RWPE2 (cell line): ENCODE data around the gene NRTN.

ENCODE experiments used
- ATAC-seq: fragments of 200-7000 bp; cut with Tn5 transposase; 3 replicates; pipeline ENCODE4 v1.9.1; 2021; ENCODE audit warnings: low read depth
- DNase-seq: peaks from one replicate; pipeline ENCODE4 v3.0.0-alpha.2; 2020; ENCODE audit warnings: low spot score
- H3K27ac ChIP-seq: fragments of 450-650 bp; 2 replicates; pipeline ENCODE4 v1.5.1; 2017; ENCODE audit warnings: mild to moderate bottlenecking; ENCODE audit not compliant: poor library complexity, severe bottlenecking
- H3K27me3 ChIP-seq: fragments of 250-450 bp; sonication (Bioruptor Pico); 2 replicates; pipeline ENCODE4 v1.5.1; 2021; ENCODE audit warnings: mild to moderate bottlenecking, moderate library complexity; ENCODE audit not compliant: insufficient read depth, poor library complexity, severe bottlenecking
- H3K36me3 ChIP-seq: fragments of 250-450 bp; sonication (Bioruptor Pico); 2 replicates; pipeline ENCODE4 v1.5.1; 2020; ENCODE audit warnings: low read depth, mild to moderate bottlenecking, moderate library complexity
- H3K4me1 ChIP-seq: fragments of 250-450 bp; sonication (Bioruptor Pico); 2 replicates; pipeline ENCODE4 v1.5.1; 2021; ENCODE audit warnings: mild to moderate bottlenecking, moderate library complexity; ENCODE audit not compliant: insufficient read depth, poor library complexity, severe bottlenecking
- H3K4me3 ChIP-seq: fragments of 250-450 bp; sonication (Bioruptor Pico); 2 replicates; pipeline ENCODE4 v1.5.1; 2021; ENCODE audit warnings: mild to moderate bottlenecking, moderate library complexity; ENCODE audit not compliant: severe bottlenecking
- H3K9me3 ChIP-seq: fragments of 250-450 bp; sonication (Bioruptor Pico); 2 replicates; pipeline ENCODE4 v1.5.1; 2021; ENCODE audit warnings: mild to moderate bottlenecking, moderate library complexity; ENCODE audit not compliant: severe bottlenecking
- TF ChIP-seq, protein P1 (sequence below): fragments of 450-650 bp; IDR thresholded peaks from one replicate; pipeline ENCODE4 v1.5.1; 2017; ENCODE audit warnings: mild to moderate bottlenecking, moderate library complexity; ENCODE audit not compliant: poor library complexity, severe bottlenecking

Gene NRTN

DNA sequence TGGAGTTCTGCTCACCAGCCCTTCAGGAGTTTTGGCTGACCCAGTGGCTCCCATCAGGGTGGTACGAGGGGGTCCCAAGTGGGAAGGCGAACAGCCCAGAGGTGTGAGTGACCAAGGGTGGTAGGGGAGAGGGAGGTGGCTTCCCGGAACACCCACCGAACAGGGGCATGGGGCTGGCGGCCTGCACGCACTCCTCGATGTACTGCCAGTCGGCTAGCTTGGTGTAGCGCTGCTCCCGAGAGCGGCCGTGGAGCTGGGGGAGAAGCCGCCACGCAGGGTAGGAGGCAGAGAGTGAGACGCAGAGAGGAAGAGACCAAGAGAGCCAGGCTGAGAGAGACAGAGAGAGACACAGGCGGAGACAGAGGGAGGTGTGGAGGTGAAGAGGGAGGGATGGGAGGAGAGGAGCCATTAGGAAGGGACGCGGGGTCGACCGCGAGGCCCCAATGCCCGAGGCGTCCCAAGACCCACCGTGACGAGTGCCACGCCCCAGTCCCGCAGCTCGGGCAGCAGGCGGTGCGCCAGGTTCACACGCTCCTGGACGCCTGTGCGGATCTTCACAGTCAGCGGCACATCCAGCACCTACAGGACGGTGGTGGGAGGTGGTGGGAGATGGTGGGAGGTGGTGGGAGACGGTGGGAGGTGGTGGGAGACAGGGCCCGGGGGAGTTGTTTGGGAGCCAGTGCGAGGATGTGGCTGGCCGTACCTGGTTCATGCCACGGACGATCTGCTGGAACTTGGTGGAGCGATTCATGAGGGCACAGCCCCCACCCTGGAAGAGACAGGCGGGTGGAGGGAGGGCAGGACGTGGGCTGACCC is 18.1 kb upstream of the NRTN start:
- no peak overlapping the region for H3K27ac ChIP-seq
- H3K36me3 ChIP-seq = peaks cover 44% of the 10 kb centered on the region
- ATAC-seq (no peak), DNase-seq (no peak)
- no peaks in the 10 kb centered on the region for H3K27me3 ChIP-seq
- TF ChIP-seq, protein P1, sequence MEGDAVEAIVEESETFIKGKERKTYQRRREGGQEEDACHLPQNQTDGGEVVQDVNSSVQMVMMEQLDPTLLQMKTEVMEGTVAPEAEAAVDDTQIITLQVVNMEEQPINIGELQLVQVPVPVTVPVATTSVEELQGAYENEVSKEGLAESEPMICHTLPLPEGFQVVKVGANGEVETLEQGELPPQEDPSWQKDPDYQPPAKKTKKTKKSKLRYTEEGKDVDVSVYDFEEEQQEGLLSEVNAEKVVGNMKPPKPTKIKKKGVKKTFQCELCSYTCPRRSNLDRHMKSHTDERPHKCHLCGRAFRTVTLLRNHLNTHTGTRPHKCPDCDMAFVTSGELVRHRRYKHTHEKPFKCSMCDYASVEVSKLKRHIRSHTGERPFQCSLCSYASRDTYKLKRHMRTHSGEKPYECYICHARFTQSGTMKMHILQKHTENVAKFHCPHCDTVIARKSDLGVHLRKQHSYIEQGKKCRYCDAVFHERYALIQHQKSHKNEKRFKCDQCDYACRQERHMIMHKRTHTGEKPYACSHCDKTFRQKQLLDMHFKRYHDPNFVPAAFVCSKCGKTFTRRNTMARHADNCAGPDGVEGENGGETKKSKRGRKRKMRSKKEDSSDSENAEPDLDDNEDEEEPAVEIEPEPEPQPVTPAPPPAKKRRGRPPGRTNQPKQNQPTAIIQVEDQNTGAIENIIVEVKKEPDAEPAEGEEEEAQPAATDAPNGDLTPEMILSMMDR = no peak
- H3K9me3 ChIP-seq = no peaks in the 10 kb centered on the region
- H3K4me1 ChIP-seq = no peaks in the 10 kb centered on the region
- H3K4me3 ChIP-seq = no peak overlapping the region

- no peaks in the 10 kb centered on the region for H3K27me3 ChIP-seq
- H3K27ac ChIP-seq = no peak overlapping the region
- no peak for ATAC-seq
- no peaks in the 10 kb centered on the region for H3K9me3 ChIP-seq
- DNase-seq = no peak
- H3K4me1 ChIP-seq = no peaks in the 10 kb centered on the region
- H3K4me3 ChIP-seq = no peak overlapping the region
- peaks cover 44% of the 10 kb centered on the region for H3K36me3 ChIP-seq
- TF ChIP-seq, protein P1 = no peak
Measured at GRCh38 chr19:5787409-5788182, 17.3 kb upstream of the NRTN start.

DNA sequence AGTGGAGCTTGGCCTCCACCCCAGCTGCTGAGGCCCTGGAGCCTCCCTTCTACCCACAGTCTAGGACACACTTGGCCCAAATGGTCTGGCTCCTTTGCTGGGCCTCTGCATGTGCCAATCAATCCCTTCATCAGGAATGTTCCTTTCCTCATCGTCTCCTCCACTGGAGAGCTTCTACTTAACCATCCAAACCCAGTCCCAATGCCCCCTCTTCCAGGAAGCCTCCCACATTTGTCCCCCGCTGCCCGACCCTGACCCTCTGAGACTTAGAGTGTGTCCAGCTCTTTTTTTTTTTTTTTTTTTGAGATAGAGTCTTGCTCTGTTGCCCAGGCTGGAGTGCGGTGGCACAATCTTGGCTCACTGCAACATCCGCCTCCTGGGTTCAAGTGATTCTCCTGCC is 16.4 kb upstream of the NRTN start:
- TF ChIP-seq, protein P1 = no peak
- Histone ChIP-seq H3K36me3 (peaks cover 44% of the 10 kb centered on the region), H3K4me3 (no peak overlapping the region)

DNA sequence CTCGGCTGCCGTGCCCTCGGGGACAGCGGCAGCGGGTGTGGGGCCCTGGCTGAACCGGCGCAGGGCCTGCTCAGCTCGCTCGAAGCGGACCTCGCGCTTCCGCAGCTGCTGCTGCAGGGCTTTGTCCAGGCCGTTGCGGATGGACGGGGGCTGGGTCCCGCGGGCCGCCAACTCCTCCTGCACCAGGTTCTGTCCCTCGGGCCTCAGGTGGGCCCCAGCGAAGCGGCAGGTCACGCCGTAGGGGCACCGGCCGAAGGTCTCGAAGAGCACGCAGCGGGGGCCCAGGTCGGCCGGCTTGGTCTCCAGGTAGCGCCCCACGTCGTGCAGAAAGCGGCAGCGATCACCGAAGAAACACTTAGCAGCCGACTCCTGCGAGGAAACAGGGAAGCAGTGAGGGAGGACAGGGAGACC is 15.5 kb upstream of the NRTN start:
- Histone ChIP-seq H3K4me3 (no peak overlapping the region), H3K4me1 (peaks cover 1% of the 10 kb centered on the region), H3K27ac (no peak overlapping the region), H3K9me3 (no peaks in the 10 kb centered on the region), H3K27me3 (no peaks in the 10 kb centered on the region), H3K36me3 (peaks cover 44% of the 10 kb centered on the region)
- no peak for DNase-seq
- no peak for ATAC-seq
- TF ChIP-seq, protein P1 = no peak

More for the DNA sequence above, 16.4 kb upstream of the NRTN start:
- no peaks in the 10 kb centered on the region for H3K9me3 ChIP-seq
- H3K27ac ChIP-seq = no peak overlapping the region
- DNase-seq (no peak), ATAC-seq (no peak)
- no peaks in the 10 kb centered on the region for H3K4me1 ChIP-seq
- no peaks in the 10 kb centered on the region for H3K27me3 ChIP-seq
